HG03103 (cell line): Measurements from ENCODE around the gene EPB41L3.

Source experiments
- ATAC-seq: cut with Tn5 transposase; IDR thresholded peaks from one replicate; pipeline ENCODE4 v1.9.1; 2021; ENCODE audit warnings: low read depth; ENCODE audit not compliant: unreplicated experiment

The EPB41L3 gene

DNA sequence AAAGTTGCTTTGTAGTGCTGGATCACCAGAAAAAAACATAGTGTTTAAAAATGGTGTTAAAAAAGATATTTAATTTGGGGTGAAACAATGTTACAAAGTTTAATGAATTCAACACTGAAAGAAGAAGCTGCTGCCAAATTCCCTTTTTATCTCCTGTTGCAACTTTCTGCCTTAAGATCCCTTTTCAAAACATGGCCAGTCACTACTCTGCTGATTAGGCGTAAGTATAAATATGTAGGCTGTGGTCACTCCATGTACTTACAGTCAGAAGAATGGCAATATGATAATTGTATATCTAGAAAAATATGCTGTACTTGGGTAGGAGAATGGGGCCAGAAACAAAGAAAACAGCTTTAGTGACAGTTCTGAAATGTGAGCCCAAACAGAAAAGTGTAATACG lies 124.8 kb downstream of the EPB41L3 start:
- ATAC-seq, result no peak

DNA sequence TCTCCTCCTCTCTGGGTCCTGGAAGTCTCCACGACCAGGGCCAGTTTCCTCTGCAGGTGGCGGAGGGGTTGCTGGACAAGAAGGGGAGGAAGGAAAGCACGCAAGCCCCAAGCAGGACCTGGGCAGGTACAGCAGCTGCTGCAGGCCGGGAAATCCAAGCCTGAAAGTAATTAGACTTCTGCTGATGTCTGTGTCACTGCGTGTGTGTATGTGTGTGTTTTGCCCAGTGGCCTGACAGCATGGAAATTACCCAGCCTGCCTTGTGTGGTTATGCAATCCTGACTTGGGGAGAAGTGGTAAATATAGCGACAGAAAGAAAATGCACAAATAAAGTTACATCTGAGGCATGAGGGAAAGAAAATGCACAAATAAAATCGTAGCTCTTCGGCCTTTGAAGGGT lies 126.5 kb downstream of the EPB41L3 start:
- ATAC-seq, result no peak

DNA sequence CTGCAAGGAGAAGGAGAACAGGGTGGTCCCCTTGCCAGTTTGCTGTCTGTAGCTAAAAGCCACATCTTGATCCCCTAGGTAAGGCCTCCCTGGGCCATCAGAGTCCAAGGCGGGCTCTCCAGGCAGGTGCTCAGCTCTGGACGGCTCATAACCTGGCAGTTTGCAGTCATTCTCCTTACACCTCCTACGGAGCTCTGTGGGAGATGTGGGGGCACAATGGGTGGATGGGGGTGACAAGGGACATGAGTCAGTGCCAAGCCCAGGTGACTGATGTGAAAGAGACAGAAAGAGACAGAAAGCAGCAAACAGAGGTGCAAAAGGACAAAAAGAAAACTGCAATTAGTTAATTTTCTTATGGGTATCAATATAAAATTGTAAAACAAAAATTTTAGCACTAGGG lies 127.7 kb downstream of the EPB41L3 start:
- no peak for ATAC-seq

DNA sequence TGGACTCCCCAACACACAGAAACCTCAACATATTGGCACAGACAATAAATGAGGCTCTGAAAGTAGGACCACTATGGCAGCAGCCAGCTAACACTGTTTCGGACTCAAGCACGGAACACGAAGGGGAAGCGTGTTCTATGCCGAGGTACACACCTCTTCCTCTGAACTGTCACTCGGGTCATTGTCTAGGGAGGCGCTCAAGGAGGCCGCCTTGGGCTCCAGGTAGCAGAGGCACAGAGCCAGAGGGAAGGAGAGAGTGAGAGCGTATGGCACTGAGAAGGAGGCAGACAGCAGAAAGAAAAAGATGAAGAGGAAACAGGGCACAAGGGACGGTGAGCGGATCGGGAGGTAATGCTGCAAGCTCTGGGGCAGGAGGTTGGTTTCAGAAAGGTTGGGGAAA lies 128.1 kb downstream of the EPB41L3 start:
- ATAC-seq, result no peak

DNA sequence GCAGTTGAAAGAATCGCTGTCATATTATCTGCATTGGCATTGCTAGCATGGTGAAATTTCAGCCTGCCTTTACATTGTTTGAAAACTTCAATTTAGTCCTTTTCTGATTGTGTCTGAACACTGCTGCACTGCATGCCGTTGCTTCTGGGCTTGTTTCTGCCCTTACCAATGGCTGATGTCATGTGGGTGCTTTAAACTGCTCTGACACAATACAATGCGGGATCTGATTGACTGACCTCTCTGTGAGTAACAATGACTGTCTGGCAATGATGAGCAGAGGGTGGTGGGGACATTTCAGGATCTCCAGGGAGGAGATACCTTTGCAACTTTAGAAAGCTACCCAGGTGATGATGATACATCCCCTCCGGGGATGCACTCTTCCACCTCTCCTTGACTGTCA lies 128.8 kb downstream of the EPB41L3 start:
- ATAC-seq, result no peak

DNA sequence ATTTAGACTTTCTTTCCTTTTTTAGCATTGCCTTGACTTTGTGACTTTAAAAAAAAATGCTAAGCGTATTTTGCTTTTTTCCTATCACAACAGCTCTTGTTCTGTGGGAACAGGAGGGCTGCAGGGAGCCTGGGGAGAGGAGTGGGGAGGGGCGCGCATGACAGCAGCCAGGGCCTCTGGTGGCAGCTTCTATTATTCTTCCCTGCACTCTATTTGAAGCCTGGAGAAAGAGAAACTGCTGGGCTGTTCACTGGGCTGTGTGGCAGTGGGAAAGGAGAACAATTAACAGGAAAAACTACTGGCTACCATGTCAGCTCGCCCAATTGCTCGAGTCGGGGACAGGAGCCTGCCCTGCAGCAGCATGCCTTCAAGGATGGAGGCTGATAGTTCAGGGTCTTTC lies 129.3 kb downstream of the EPB41L3 start:
- ATAC-seq, result no peak

DNA sequence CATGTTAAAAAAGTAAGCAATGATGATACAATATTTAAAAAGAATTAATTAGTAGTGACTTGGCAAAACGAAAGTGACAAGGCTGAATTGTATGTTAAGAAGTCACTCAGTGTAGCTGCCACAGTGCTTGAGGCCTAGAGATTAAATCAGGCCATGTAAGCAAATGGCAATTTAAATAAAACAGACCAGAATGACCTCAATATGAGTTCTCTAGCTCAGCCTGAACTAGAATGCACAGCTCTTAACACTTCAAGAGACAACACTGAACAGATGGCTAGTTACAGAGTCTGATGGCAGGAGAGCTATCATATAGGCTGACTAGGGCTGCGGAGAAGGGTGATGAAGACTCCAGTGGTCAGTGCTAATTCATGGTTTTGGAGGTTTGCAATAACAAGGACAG lies 130.3 kb downstream of the EPB41L3 start:
- ATAC-seq, result no peak

DNA sequence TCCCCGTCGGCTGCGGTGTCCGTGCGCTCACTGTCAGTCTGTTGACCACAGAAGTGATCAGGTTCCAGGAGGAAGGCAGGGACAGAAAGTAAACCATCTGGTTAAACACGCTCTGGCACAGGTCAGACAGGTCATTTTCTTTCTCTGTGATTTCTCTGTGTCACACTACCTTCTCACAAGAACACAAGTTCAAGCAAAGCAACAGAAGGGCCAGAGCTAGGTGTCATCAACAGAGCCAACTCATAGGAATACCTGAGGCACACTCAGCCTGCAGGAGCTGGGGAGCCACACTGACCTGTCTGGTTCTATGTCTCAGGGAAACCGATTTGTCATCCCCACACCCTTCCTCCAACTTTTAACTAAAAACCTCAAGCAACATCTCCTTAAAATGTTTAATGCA lies 133.2 kb downstream of the EPB41L3 start:
- ATAC-seq, result no peak

DNA sequence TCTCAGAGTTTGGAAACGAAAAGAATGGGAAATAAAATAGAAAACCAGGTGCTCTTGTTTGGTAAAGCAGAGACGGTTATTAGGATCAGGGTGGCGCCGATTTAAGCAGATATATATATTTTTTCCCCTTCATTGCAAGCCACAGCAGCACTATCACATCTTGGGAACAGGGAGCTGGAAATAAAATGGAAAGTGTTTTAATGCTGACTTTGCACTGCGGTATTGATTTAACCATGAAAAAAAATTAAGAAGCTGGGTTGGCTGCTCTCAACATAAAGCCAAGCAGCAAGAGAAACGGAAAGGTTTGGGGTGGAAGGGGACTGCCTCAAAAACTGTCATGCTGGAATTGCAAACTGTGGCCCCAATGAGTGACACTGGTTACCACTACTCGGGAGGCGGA lies 145.5 kb downstream of the EPB41L3 start:
- ATAC-seq, result no peak

DNA sequence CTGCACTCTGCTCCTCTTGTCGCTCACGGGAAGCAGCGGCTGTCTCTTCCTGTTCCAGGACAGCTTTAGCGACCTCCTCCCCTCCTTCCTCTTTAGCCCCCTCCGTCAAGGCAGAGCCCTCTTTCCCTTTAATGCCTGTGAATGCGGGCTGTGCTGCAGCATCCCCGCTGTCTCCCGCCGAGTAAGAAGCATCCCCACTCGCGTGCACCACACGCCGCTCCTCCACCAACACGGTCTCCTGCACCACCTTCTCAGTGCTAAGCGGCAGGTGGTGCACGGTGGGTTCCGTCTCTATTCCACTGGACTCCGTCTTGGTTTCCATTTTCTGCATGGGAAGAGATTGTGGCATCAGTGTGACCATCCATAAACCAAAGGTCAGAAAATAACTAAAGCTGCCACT lies 146.7 kb downstream of the EPB41L3 start:
- no peak for ATAC-seq

DNA sequence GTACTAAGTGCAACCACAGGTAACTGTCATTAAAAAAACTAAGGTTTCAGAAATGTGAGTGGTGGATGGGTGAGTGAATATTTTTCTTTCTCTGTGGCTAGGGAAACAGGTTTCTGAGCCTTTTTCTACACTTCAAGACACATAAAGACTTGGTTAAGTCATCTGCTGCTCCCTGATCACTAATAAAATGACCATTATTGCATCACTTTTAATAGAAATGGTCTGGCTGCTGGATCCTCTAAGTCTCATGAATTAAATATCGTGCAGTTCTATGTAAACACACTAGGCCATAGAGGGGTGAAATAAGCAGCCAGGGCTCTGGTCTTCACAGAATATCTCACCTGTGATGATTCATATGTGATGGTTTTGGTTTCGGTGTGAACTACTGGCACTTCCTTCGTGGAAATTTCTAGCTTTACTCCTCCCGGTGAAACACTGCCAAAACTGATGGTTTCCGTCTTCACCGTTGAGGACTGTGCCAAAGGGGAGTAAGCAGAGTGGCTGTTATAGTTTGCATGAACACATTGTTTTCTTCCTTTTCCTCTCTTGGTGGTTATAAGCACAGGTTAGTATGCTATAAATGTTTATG lies 147.8 kb downstream of the EPB41L3 start:
- ATAC-seq, result no peak

DNA sequence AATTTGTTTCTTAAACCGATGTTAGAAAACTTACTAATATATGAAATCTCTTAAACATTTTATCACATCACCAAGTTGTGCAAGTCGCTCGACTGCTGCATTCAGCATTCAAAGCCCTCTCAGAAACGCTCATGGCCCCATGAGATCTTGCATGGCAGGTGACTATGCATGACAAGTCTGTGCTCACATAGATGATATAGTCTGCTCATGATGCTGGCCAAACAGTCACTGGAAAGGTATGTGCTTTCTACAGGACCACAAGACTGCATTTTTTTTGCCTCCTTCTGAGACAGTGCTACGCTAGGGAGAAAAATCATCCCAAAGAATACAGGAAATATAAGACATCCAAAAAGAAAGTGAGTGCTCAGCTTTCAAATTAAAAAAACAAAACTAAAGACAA lies 150.0 kb downstream of the EPB41L3 start:
- ATAC-seq, result no peak

DNA sequence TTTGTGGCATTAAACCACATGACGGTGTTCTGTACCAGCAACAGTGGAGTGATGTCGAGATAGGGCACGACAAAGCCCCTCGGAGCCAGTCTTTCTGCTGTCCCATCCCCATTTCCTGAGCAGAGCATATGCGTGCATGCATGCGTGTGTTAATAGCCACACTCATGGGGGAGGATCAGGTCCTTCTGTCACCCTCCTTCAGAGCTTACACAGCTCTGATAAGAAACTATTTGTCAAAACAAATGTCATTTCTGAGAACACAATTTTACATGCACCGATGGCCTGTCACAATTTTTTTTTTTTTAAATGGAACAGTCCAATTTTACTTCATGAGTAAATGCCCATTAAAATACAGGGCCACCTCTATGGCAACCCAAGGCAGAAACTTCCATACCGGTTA lies 152.4 kb downstream of the EPB41L3 start:
- no peak for ATAC-seq

DNA sequence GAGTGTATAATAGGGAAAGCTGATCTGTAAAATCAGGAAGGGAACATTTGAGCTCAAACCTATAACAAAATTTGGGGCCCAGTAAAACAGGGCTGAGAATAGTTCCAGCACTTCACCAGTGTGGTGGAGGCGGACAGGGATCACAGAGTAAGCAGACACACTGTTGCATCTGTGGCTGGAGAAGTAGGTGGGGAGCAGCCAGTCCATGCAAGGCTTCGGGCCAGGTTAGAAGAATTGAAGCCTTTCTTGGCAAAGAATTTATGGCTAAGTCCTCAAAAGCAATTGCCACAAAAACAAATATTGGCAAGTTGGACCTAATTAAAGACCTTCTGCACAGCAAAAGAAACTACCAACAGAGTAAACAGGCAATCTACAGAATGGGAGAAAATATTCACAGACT lies 154.4 kb downstream of the EPB41L3 start:
- no peak for ATAC-seq

DNA sequence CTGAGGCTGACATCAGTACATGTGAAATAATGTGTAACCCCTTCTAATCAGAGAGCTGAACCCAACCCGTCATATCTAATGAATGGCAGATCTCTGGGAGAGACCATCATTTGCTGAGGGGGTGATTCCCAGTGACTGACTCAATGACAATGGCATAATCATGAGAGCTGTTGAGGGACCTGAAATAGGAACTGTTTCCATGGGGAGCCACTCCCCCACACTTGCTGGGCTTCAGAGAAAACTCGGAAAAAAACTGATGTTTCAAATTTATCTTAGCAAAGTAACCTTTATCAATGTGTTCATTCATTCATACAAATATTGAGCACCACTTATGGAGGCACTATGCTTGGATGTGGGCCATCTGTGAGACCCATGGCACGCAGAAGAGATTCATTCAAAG lies 154.9 kb downstream of the EPB41L3 start:
- ATAC-seq, result no peak

DNA sequence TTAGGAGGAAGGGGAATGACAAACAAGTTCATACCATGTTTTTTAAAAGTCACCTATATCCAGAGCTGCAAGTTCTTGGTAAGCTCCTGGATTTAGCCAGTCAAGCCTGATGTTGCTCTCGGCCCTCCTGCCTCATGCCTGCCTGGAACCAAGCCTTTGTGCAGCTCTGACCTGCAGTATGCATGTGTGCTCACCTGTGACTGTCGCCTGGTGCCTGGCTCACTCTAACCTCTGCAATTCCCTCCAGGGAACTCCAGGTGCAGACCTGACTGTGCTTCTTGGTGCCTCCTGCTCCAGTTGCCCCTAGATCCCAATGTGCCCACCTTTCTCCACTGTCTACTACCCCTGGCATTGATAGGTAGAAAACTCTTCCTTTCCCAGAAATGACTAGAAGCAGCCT lies 163.2 kb downstream of the EPB41L3 start:
- ATAC-seq, result no peak

DNA sequence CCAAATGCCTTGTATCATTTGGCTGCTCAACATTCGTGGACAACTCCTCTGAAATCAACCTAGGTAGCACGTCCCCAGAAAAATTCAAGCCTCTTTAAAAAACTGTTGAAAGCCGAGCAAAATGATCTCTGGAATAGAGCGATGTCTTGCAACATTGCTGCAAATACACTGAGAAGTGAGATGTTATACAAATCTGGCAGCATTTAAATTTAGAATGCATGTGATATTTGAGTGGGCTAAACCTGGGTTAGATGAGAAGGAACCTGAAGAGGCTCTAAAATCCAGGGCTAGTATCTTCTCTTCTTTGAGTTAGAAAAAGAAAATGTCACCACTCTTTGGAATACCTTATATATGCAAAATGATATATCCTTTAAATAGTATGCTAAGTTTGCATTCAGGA lies 166.8 kb downstream of the EPB41L3 start:
- no peak for ATAC-seq

DNA sequence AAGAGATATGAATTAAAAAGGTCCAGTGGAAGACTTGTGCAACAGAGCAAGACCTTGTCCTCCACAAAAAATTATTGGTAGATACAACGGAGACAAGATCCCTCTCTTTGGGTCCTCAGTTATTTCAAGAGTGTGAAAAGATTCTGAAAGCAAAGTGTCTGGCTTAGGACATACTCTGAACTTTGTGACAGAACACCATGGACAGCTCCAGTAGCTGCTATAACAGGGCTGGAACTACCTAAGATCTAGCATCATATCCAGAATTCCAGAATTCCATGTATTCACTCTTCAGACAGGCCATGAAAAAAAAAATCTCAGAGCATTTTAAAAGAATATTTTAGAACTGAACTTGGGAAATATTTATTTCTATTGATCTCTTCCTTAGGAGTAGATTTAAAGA lies 173.5 kb downstream of the EPB41L3 start:
- no peak for ATAC-seq

DNA sequence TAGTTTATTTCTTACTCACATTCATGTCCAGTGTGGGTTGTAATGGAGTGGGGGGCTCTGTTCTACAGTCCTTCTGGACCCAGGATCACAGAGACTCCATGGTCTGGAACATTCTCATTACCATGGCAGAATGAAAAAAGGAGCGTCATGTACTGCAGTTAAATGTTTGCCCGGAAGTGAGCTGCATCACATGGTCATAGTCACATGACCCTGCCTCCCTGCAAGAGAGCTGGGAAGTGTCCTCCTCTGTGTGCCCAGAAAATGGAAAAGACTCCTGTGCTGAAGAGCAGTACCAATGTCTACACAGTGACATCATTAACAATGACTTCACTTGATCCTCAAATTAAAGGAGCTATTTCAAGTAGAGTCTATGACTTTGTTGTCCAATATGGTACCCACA lies 174.3 kb downstream of the EPB41L3 start:
- ATAC-seq, result no peak

DNA sequence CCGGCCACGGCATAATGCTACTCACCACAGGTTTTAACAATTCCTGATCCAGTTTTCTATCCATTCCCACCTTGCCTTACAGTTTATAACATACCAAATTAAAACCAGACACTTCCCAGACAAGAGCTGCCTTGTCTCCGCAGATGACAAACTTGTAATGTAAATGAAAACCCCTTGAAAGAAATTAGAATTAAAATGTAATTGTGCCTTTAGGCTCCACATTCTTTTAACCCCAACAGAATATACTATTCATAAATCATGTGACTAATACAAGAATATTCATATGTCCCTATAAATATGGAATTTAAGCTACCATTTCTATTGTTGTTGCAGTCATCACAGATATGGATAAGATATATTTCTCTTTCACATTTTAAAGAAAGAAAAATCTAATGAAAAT lies 178.4 kb downstream of the EPB41L3 start:
- no peak for ATAC-seq

DNA sequence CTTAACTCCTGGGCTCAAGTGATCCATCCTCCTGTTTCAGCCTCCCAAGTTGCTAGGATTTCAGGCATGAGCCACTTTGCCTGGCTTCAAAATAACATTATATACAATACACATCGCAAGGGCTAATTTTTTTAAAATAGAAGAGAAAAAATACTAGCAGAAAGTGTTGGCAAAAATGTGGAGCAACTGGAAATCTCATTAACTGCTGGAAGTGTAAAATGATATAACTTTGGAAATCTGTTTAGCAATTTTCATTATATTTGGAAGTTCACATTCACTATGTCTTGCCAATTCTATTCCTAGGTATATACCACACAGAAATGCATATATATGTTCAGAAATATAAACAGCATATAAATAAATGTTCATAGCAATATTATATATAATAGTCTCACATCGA lies 193.2 kb downstream of the EPB41L3 start:
- ATAC-seq, result no peak
